Endothelial cell of umbilical vein (primary cell): ENCODE measurements around the gene FAU. TPM values are rescaled to one million over a fixed set of nuclear protein-coding genes. Genes with fewer than 3 reads are reported as not detected.

Source experiments
- BruUV-seq: library from RNA; stranded (reverse); fragments of 400-500 nt; replicated peaks from 2 replicates; lab custom pipeline; 2021; lab: Mats Ljungman, UMichigan
- CTCF ChIA-PET: fragments of 300-600, 350-600 bp; sonication (Branson Sonifier 250); formaldehyde crosslinking; loops from one replicate; lab custom pipeline; 2021; ENCODE audit warnings: antibody characterized with exemption, inconsistent platforms; lab: Charles Lee
- POLR2A ChIA-PET: fragments of 300-600, 350-600 bp; sonication (Branson Sonifier 250); formaldehyde crosslinking; loops from one replicate; lab custom pipeline; 2021; ENCODE audit warnings: antibody characterized with exemption, inconsistent platforms; lab: Charles Lee
- DNase-seq: peaks from one replicate; pipeline ENCODE4 v3.0.0-alpha.2; 2011; ENCODE audit warnings: low read depth, low spot score
- FAIRE-seq: peaks from 2 replicates; lab custom pipeline; 2011; peaks lifted over from hg19 to GRCh38; lab: Jason Lieb, UNC
- H2AFZ ChIP-seq: 2 replicates; pipeline ENCODE4 v1.6.0; 2012; ENCODE audit warnings: low read depth, low read length, control low read depth, inconsistent platforms
- H3K27ac ChIP-seq: 2 replicates; pipeline ENCODE4 v1.5.1; 2011; ENCODE audit warnings: low read depth, mild to moderate bottlenecking, control low read depth, low read length, moderate library complexity; ENCODE audit not compliant: insufficient read depth
- H3K27me3 ChIP-seq, 2 experiments: 2 replicates each; pipeline versions ENCODE4 v1.6.0 to v1.6.1; 2011; ENCODE audit warnings: low read length in 2 of 2, mixed read lengths in 1 of 2; ENCODE audit not compliant: control insufficient read depth in 2 of 2, insufficient read depth in 2 of 2
- H3K36me3 ChIP-seq, 2 experiments: 2 replicates in 1 of 2; 3 replicates in 1 of 2; pipeline ENCODE4 v1.5.1; 2011; ENCODE audit warnings: low read length in 2 of 2, mild to moderate bottlenecking in 1 of 2, moderate library complexity in 1 of 2; ENCODE audit not compliant: control insufficient read depth in 2 of 2, insufficient read depth in 2 of 2; ENCODE audit errors: extremely low read depth in 1 of 2
- H3K4me1 ChIP-seq: 3 replicates; pipeline ENCODE4 v1.5.1; 2011; ENCODE audit warnings: mild to moderate bottlenecking, low read length; ENCODE audit not compliant: control insufficient read depth, insufficient read depth; ENCODE audit errors: extremely low read depth
- H3K4me2 ChIP-seq: 2 replicates; pipeline ENCODE4 v1.6.1; 2011; ENCODE audit warnings: low read length, control low read depth, mixed read lengths; ENCODE audit not compliant: insufficient read depth
- H3K4me3 ChIP-seq, 3 experiments: fragments of 200-600 bp in 1 of 3; sonication (generic), shearing (Covaris generic) in 1 of 3; replicated peaks in 1 of 3; 2 replicates each; pipeline ENCODE4 v1.5.1; 2011 to 2016; ENCODE audit warnings: control low read depth in 3 of 3, low read length in 3 of 3, mild to moderate bottlenecking in 2 of 3, inconsistent platforms in 1 of 3, low read depth in 1 of 3, moderate library complexity in 1 of 3; ENCODE audit not compliant: insufficient read depth in 1 of 3
- H3K79me2 ChIP-seq: 2 replicates; pipeline ENCODE4 v1.6.0; 2012; ENCODE audit warnings: low read length, inconsistent platforms; ENCODE audit not compliant: control insufficient read depth, insufficient read depth
- H3K9ac ChIP-seq: replicated peaks from 2 replicates; pipeline ENCODE3; 2011; ENCODE audit warnings: low read length, control low read depth; ENCODE audit not compliant: insufficient read depth; ENCODE audit errors: extremely low read depth
- H3K9me1 ChIP-seq: replicated peaks from 3 replicates; pipeline ENCODE4 v1.6.0; 2011; ENCODE audit warnings: mild to moderate bottlenecking, low read length; ENCODE audit not compliant: control insufficient read depth, insufficient read depth; ENCODE audit errors: extremely low read depth
- H3K9me3 ChIP-seq: replicated peaks from 2 replicates; pipeline ENCODE4 v1.5.1; 2012; ENCODE audit warnings: low read length, inconsistent platforms; ENCODE audit not compliant: control insufficient read depth, insufficient read depth
- H4K20me1 ChIP-seq: replicated peaks from 2 replicates; pipeline ENCODE3; 2011; ENCODE audit warnings: mild to moderate bottlenecking, low read length; ENCODE audit not compliant: control insufficient read depth, insufficient read depth; ENCODE audit errors: extremely low read depth
- CTCF ChIP-seq, 2 donors: IDR thresholded peaks; 1 replicate in 1 of 2; 2 replicates in 1 of 2; pipeline ENCODE4 v1.5.1; 2011; ENCODE audit warnings: low read length in 2 of 2, mild to moderate bottlenecking in 2 of 2, moderate library complexity in 2 of 2, control low read depth in 1 of 2, inconsistent platforms in 1 of 2, low read depth in 1 of 2; ENCODE audit not compliant: insufficient read depth in 1 of 2; ENCODE audit errors: extremely low read depth in 1 of 2
- EZH2 ChIP-seq: IDR thresholded peaks from 2 replicates; pipeline ENCODE4 v1.6.1; 2012; ENCODE audit warnings: borderline replicate concordance, low read depth, mild to moderate bottlenecking, moderate library complexity, low read length, inconsistent platforms; ENCODE audit not compliant: severe bottlenecking
- FOS ChIP-seq: IDR thresholded peaks from 2 replicates; pipeline ENCODE4 v1.6.1; 2011; ENCODE audit warnings: mild to moderate bottlenecking, low read length, moderate library complexity, borderline replicate concordance; ENCODE audit not compliant: insufficient read depth
- GATA2 ChIP-seq: IDR thresholded peaks from 2 replicates; pipeline ENCODE4 v1.7.0; 2011; ENCODE audit warnings: low read depth, mild to moderate bottlenecking, moderate library complexity, mixed read lengths, low read length; ENCODE audit not compliant: insufficient read length, insufficient read depth
- JUN ChIP-seq: IDR thresholded peaks from 2 replicates; pipeline ENCODE4 v1.6.1; 2011; ENCODE audit warnings: borderline replicate concordance, low read depth; ENCODE audit not compliant: insufficient read length, insufficient read depth
- MAX ChIP-seq: IDR thresholded peaks from 2 replicates; pipeline ENCODE4 v1.6.1; 2011; ENCODE audit not compliant: insufficient read depth, insufficient read length
- MYC ChIP-seq: IDR thresholded peaks from one replicate; pipeline ENCODE4 v1.6.1; 2011; ENCODE audit warnings: mild to moderate bottlenecking, low read depth, low read length
- POLR2A ChIP-seq: IDR thresholded peaks from 2 replicates; pipeline ENCODE4 v1.6.1; 2012; ENCODE audit warnings: low read depth, mild to moderate bottlenecking, control low read depth, low read length
- POLR2AphosphoS5 ChIP-seq: IDR thresholded peaks from 2 replicates; pipeline ENCODE4 v1.6.1; 2012; ENCODE audit warnings: low read depth, mild to moderate bottlenecking, control low read depth, low read length, moderate library complexity; ENCODE audit not compliant: insufficient read depth
- dilution Hi-C: fragments of 300-500 bp; cut with MboI; formaldehyde crosslinking; loops from one replicate; pipeline ENCODE4 v1.15.0; 2019; ENCODE audit warnings: low sequenced_read_pairs; ENCODE audit not compliant: extremely low pct_ligation_motif_present
- intact Hi-C: fragments of 100-400 bp; cut with micrococcal nuclease; formaldehyde crosslinking; loops from one replicate; pipeline ENCODE4 v1.10.0; 2022
- polyA plus RNA-seq, 4 experiments: library from polyadenylated mRNA; depleted of rRNA in 3 of 4; stranded (reverse) in 3 of 4; unstranded in 1 of 4; fragments of >200 nt; gene quantifications; 2 replicates each; pipeline versions ENCODE4 v1.2.1 to v1.2.3, GENCODE V29; 2011 to 2012; ENCODE audit warnings: missing spikeins in 1 of 4
- total RNA-seq: library from RNA; stranded (reverse); gene quantifications from 2 replicates; pipeline ENCODE4 v1.2.3, GENCODE V29; 2021

The FAU gene
- total and polyA plus RNA-seq, 2 donors (not counting 3 experiments of a cell fraction or from before 2014, with no cell fraction given): 741 to 746 TPM

GRCh38 chr11:65115361-65116082 lies 6.4 kb downstream of the FAU start:
- Histone ChIP-seq H3K4me1 (peaks cover 17% of the 10 kb centered on the region), H3K79me2 (peaks cover 12% of the 10 kb centered on the region), H3K4me3 (no peak overlapping the region), H3K36me3 (peaks cover 2 to 11% of the 10 kb centered on the region in 2 experiments), H3K27ac (no peak overlapping the region), H2AFZ (no peak overlapping the region), H3K27me3 (no peaks in the 10 kb centered on the region), H3K9me3 (no peaks in the 10 kb centered on the region), H3K9me1 (no peaks in the 10 kb centered on the region), H3K9ac (no peak overlapping the region), H4K20me1 (no peaks in the 10 kb centered on the region), H3K4me2 (no peak overlapping the region)
- ChIA-PET CTCF (no interaction called here), POLR2A (interaction anchor here (0.6 to 1.3 kb wide), 2 partner anchors 15 to 18 kb away, joined by 3 to 5 read pairs; no protein-coding TSS in a partner anchor)
- FAIRE-seq (no peak), DNase-seq (no peak)
- TF ChIP-seq FOS: no peak
- no peak for TF ChIP-seq MYC
- TF ChIP-seq JUN: no peak
- no peak for TF ChIP-seq CTCF (IDR thresholded peaks at IDR 0.05; ENCODE audit: extremely low read depth in 1 of 2, insufficient read depth in 1 of 2, low read depth in 1 of 2, low read length in 2 of 2)
- no peak for TF ChIP-seq GATA2
- no peak for TF ChIP-seq MAX
- TF ChIP-seq POLR2A: no peak
- TF ChIP-seq EZH2: no peak
- no peak for TF ChIP-seq POLR2AphosphoS5
- dilution Hi-C loops: no loop called here
- intact Hi-C loops: loop anchor here (2.0 kb wide), 1 partner anchor 65 kb away; the partner anchor contains the start of gene CAPN1
- no TSS peak for BruUV-seq
